Panc1 (cell line): ENCODE results near the gene IGF1R. TPM values are rescaled to one million over a fixed set of nuclear protein-coding genes. Genes with fewer than 3 reads are reported as not detected.

Source experiments
- ATAC-seq: fragments of 200-7000 bp; cut with Tn5 transposase; 2 replicates; pipeline ENCODE4 v1.9.1; 2020; ENCODE audit warnings: mild to moderate bottlenecking, moderate library complexity
- BruUV-seq: library from RNA; stranded (reverse); fragments of 400-500 nt; replicated peaks from 2 replicates; lab custom pipeline; 2021; lab: Mats Ljungman, UMichigan
- CTCF ChIA-PET: fragments of 300-600 bp; sonication (Branson Sonifier 250); formaldehyde crosslinking; loops from one replicate; lab custom pipeline; 2022; ENCODE audit warnings: antibody characterized with exemption; lab: Charles Lee
- POLR2A ChIA-PET: fragments of 300-600 bp; sonication (Branson Sonifier 250); formaldehyde crosslinking; loops from one replicate; lab custom pipeline; 2022; ENCODE audit warnings: antibody characterized with exemption; lab: Charles Lee
- DNase-seq: peaks from one replicate; pipeline ENCODE4 v3.0.0-alpha.2; 2010; ENCODE audit warnings: low read depth, low spot score
- H3K27ac ChIP-seq: 2 replicates; pipeline ENCODE4 v1.5.1; 2011; ENCODE audit warnings: mild to moderate bottlenecking, low read length, inconsistent platforms
- H3K27me3 ChIP-seq: fragments of 200-500 bp; sonication (Bioruptor generic); 2 replicates; pipeline ENCODE4 v1.6.0; 2014; ENCODE audit warnings: low read length, inconsistent platforms; ENCODE audit not compliant: control insufficient read depth, insufficient read depth
- H3K36me3 ChIP-seq: fragments of 200-500 bp; sonication (Bioruptor generic); 2 replicates; pipeline ENCODE4 v1.5.1; 2014; ENCODE audit warnings: inconsistent platforms, mild to moderate bottlenecking, low read length, moderate library complexity; ENCODE audit not compliant: control insufficient read depth, insufficient read depth
- H3K4me1 ChIP-seq: 2 replicates; pipeline ENCODE4 v1.5.1; 2011; ENCODE audit warnings: inconsistent platforms, mild to moderate bottlenecking, low read length, moderate library complexity; ENCODE audit not compliant: control insufficient read depth, insufficient read depth
- H3K4me3 ChIP-seq, 2 experiments: 2 replicates each; pipeline ENCODE4 v1.5.1; 2011 to 2012; ENCODE audit warnings: low read depth in 2 of 2, low read length in 2 of 2, mild to moderate bottlenecking in 2 of 2, inconsistent platforms in 1 of 2, moderate library complexity in 1 of 2
- H3K9me3 ChIP-seq: fragments of 200-500 bp; sonication (Bioruptor generic); 2 replicates; pipeline ENCODE4 v1.5.1; 2014; ENCODE audit warnings: low read depth, mild to moderate bottlenecking, inconsistent platforms, low read length, moderate library complexity; ENCODE audit not compliant: control insufficient read depth, insufficient read depth
- CTCF ChIP-seq: fragments of 450-650 bp; IDR thresholded peaks from 2 replicates; pipeline ENCODE4 v1.5.1; 2017; ENCODE audit warnings: mild to moderate bottlenecking
- POLR2AphosphoS5 ChIP-seq: IDR thresholded peaks from 2 replicates; pipeline ENCODE4 v1.6.1; 2012; ENCODE audit warnings: mild to moderate bottlenecking, low read depth, low read length, moderate library complexity
- REST ChIP-seq, 2 experiments: IDR thresholded peaks; 2 replicates each; pipeline ENCODE4 v1.6.1; 2011 to 2012; ENCODE audit warnings: low read depth in 2 of 2, control low read depth in 1 of 2, low read length in 1 of 2, mild to moderate bottlenecking in 1 of 2, moderate library complexity in 1 of 2; ENCODE audit not compliant: insufficient read depth in 1 of 2
- SIN3A ChIP-seq: IDR thresholded peaks from 2 replicates; pipeline ENCODE4 v1.6.1; 2012; ENCODE audit warnings: low read depth, mild to moderate bottlenecking, low read length, moderate library complexity, borderline replicate concordance; ENCODE audit not compliant: insufficient read depth
- TCF7L2 ChIP-seq: IDR thresholded peaks from 2 replicates; pipeline ENCODE4 v1.6.1; 2011; ENCODE audit warnings: mild to moderate bottlenecking, low read depth, low read length, inconsistent platforms
- in situ Hi-C: cut with HindIII; loops from 2 replicates; pipeline ENCODE4 v1.10.0; 2016; ENCODE audit warnings: low sequenced_read_pairs, low pct_unique_long_range_greater_than_20kb
- intact Hi-C: fragments of 100-400 bp; cut with micrococcal nuclease; formaldehyde crosslinking; loops from one replicate; pipeline ENCODE4 v1.10.0; 2022; ENCODE audit not compliant: unreplicated experiment
- total RNA-seq: library from RNA; stranded (reverse); gene quantifications from one replicate; pipeline ENCODE4 v1.2.1, GENCODE V29; 2021; ENCODE audit not compliant: unreplicated experiment

Gene IGF1R
- total RNA-seq, 1 experiment from 2014 or later = 77.1 TPM

GRCh38 chr15:98953000-98953787, 304.9 kb downstream of the IGF1R start:
- ChIA-PET CTCF (no interaction called here), POLR2A (no interaction called here)
- TF ChIP-seq CTCF (no peak), SIN3A (no peak), REST (IDR thresholded peaks at IDR 0.05; ENCODE audit: insufficient read depth in 1 of 2, low read depth in 2 of 2, low read length in 1 of 2) (no peak), POLR2AphosphoS5 (no peak), TCF7L2 (no peak)
- in situ Hi-C loops = no loop called here
- Histone ChIP-seq H3K27ac (no peak overlapping the region), H3K27me3 (no peaks in the 10 kb centered on the region), H3K9me3 (no peaks in the 10 kb centered on the region), H3K4me3 (no peak overlapping the region), H3K36me3 (no peaks in the 10 kb centered on the region; the same call in none of the 2 replicates), H3K4me1 (no peaks in the 10 kb centered on the region)
- no peak for ATAC-seq
- DNase-seq = no peak
- BruUV-seq = no TSS peak
- intact Hi-C loops = no loop called here

GRCh38 chr15:98953968-98954367, 305.6 kb downstream of the IGF1R start:
- H3K4me3 ChIP-seq = no peak overlapping the region
- peaks cover 3% of the 10 kb centered on the region for H3K36me3 ChIP-seq
- no peak for ATAC-seq
- intact Hi-C loops = no loop called here
- no peak for DNase-seq
- no peaks in the 10 kb centered on the region for H3K27me3 ChIP-seq
- no peaks in the 10 kb centered on the region for H3K4me1 ChIP-seq
- H3K9me3 ChIP-seq = no peaks in the 10 kb centered on the region
- CTCF ChIA-PET = no interaction called here
- TF ChIP-seq POLR2AphosphoS5 = no peak
- no peak for TF ChIP-seq TCF7L2
- no peak for TF ChIP-seq REST (IDR thresholded peaks at IDR 0.05; ENCODE audit: insufficient read depth in 1 of 2, low read depth in 2 of 2, low read length in 1 of 2)
- no peak for TF ChIP-seq CTCF
- no peak for TF ChIP-seq SIN3A
- no TSS peak for BruUV-seq
- no peak overlapping the region for H3K27ac ChIP-seq
- in situ Hi-C loops = no loop called here
- POLR2A ChIA-PET = no interaction called here
